Measurements from ENCODE around the gene PIK3R2.

DNA sequence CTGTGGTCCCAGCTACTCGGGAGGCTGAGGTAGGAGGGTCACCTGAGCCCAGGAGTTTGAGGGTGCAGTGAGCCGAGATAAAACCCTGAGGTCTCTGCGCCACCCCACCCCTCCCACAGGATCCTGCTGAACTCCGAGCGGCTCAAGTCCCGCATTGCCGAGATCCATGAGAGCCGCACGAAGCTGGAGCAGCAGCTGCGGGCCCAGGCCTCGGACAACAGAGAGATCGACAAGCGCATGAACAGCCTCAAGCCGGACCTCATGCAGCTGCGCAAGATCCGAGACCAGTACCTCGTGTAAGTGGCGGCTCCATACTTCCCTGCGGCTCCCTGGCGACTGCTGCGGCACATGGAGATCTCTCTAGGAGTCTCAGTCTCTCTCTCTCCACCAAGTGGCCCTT lies 14.0 kb downstream of the PIK3R2 start:
- TF ChIP-seq, protein P1, sequence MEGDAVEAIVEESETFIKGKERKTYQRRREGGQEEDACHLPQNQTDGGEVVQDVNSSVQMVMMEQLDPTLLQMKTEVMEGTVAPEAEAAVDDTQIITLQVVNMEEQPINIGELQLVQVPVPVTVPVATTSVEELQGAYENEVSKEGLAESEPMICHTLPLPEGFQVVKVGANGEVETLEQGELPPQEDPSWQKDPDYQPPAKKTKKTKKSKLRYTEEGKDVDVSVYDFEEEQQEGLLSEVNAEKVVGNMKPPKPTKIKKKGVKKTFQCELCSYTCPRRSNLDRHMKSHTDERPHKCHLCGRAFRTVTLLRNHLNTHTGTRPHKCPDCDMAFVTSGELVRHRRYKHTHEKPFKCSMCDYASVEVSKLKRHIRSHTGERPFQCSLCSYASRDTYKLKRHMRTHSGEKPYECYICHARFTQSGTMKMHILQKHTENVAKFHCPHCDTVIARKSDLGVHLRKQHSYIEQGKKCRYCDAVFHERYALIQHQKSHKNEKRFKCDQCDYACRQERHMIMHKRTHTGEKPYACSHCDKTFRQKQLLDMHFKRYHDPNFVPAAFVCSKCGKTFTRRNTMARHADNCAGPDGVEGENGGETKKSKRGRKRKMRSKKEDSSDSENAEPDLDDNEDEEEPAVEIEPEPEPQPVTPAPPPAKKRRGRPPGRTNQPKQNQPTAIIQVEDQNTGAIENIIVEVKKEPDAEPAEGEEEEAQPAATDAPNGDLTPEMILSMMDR (IDR thresholded peaks at IDR 0.05), result no peak
- no peak for TF ChIP-seq POLR2A (IDR thresholded peaks at IDR 0.05)

Measured in Peyer's patch (tissue), 4 donors.